DND-41 (cell line): ENCODE measurements around the gene PHC3.

ENCODE experiments used
- EZH2 ChIP-seq: IDR thresholded peaks from 3 replicates; pipeline ENCODE4 v1.6.1; 2012; ENCODE audit warnings: borderline replicate concordance, low read depth, mild to moderate bottlenecking, moderate library complexity, low read length, inconsistent platforms; ENCODE audit not compliant: severe bottlenecking
- TF ChIP-seq, protein P1 (sequence below): IDR thresholded peaks from 2 replicates; pipeline ENCODE4 v1.5.1; 2012; ENCODE audit warnings: borderline replicate concordance, low read length, moderate library complexity, mild to moderate bottlenecking; ENCODE audit not compliant: poor library complexity, severe bottlenecking; ENCODE audit errors: extremely low read depth

DNA sequence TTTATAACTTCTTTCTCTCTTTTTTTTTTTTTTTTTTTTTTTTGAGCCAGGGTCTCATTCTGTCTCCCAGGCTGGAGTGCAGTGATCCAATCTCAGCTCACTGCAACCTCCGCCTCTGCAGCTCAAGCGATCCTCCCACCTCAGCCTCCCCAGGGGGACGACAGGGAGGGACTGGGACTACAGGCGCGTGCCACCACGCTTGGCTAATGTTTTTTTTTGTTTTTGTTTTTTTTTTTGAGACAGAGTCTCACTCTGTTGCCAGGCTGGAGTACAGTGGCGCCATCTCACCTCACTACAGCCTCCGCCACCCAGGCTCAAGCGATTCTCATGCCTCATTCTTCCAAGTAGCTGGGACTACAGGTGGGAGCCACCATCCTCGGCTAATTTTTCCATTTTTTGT lies 23.0 kb upstream of the PHC3 start:
- TF ChIP-seq, protein P1, sequence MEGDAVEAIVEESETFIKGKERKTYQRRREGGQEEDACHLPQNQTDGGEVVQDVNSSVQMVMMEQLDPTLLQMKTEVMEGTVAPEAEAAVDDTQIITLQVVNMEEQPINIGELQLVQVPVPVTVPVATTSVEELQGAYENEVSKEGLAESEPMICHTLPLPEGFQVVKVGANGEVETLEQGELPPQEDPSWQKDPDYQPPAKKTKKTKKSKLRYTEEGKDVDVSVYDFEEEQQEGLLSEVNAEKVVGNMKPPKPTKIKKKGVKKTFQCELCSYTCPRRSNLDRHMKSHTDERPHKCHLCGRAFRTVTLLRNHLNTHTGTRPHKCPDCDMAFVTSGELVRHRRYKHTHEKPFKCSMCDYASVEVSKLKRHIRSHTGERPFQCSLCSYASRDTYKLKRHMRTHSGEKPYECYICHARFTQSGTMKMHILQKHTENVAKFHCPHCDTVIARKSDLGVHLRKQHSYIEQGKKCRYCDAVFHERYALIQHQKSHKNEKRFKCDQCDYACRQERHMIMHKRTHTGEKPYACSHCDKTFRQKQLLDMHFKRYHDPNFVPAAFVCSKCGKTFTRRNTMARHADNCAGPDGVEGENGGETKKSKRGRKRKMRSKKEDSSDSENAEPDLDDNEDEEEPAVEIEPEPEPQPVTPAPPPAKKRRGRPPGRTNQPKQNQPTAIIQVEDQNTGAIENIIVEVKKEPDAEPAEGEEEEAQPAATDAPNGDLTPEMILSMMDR: no peak
- no peak for TF ChIP-seq EZH2
